NCI-H1105 treated with DMSO at 0.1 percent for 48 hours (cell line): ENCODE results near the gene GPR101.
"Not testable (repeated sequence)": the region's sequence is repeated elsewhere in the genome, so short reads cannot be mapped to it uniquely, and the experiment has no call there.

ENCODE experiments used
- DNase-seq: peaks from one replicate; lab custom pipeline; 2025; lab: John Stamatoyannopoulos, UW

GPR101 gene

GRCh38 chrX:137028699-137029098 lies 5.1 kb downstream of the GPR101 start:
- no peak for DNase-seq

- DNase-seq: no peak
These were observed 7.9 kb downstream of the GPR101 start for GRCh38 chrX:137025930-137026329.

GRCh38 chrX:137000236-137000635 lies 33.6 kb downstream of the GPR101 start:
- not testable (repeated sequence) for DNase-seq

- no peak for DNase-seq
These were observed 34.8 kb downstream of the GPR101 start for GRCh38 chrX:136999024-136999423.
